Testis (tissue), 3 donors: ENCODE results near the gene NAPSA. TPM values are rescaled to one million over a fixed set of nuclear protein-coding genes. Genes with fewer than 3 reads are reported as not detected.

Experiments
- DNase-seq: peaks from one replicate; pipeline ENCODE4 v3.0.0-alpha.2; 2019
- H3K27ac ChIP-seq, 2 donors: fragments of 200-600 bp; sonication (generic); one replicate each; pipeline ENCODE4 v1.5.1; 2019
- H3K27me3 ChIP-seq: fragments of 200-600 bp; sonication (generic); one replicate; pipeline ENCODE4 v1.5.1; 2019
- H3K36me3 ChIP-seq: fragments of 200-600 bp; sonication (generic); one replicate; pipeline ENCODE4 v1.5.1; 2017; ENCODE audit warnings: low read depth; ENCODE audit errors: missing control alignments
- H3K4me1 ChIP-seq: fragments of 200-600 bp; sonication (generic); one replicate; pipeline ENCODE4 v1.5.1; 2019
- H3K4me3 ChIP-seq, 2 donors: fragments of 200-600 bp; sonication (generic); one replicate each; pipeline ENCODE4 v1.5.1; 2017 to 2019
- H3K9me3 ChIP-seq: fragments of 200-600 bp; sonication (generic); one replicate; pipeline ENCODE4 v1.5.1; 2017
- POLR2A ChIP-seq: fragments of 450-650 bp; IDR thresholded peaks from one replicate; pipeline ENCODE4 v1.6.1; 2017; ENCODE audit warnings: antibody characterized with exemption, mild to moderate bottlenecking, moderate library complexity
- WGBS, 2 donors: methylation state at CpG; one replicate each; pipeline ENCODE4 v1.1.5; 2018; 5-methylcytosine and 5-hydroxymethylcytosine counted together
- intact Hi-C: fragments of 100-400 bp; cut with DNase I; formaldehyde crosslinking; loops from one replicate; pipeline ENCODE4 v1.15.1; 2023; ENCODE audit warnings: low total_unique reads
- polyA plus RNA-seq: library from polyadenylated mRNA; stranded (reverse); fragments of 350-450 nt; fragmentation: Illumina TruSeq; extraction: RNeasy Lipid Tissue Mini Kit (QIAGEN cat#74804); gene quantifications from one replicate; pipeline ENCODE4 v1.2.3, GENCODE V29; 2014; ENCODE audit warnings: low read depth, low replicate concordance; ENCODE audit not compliant: insufficient read depth
- total RNA-seq, 2 donors: library from RNA; depleted of rRNA; stranded (reverse); fragments of >200 nt; gene quantifications; one replicate each; pipeline ENCODE4 v1.2.3, GENCODE V29; 2016
- TF ChIP-seq, protein P1 (sequence below), 3 experiments: fragments of 450-650 bp in 2 of 3; fragments of 200-600 bp in 1 of 3; sonication (generic) in 1 of 3; IDR thresholded peaks; one replicate each; pipeline ENCODE4 v1.5.1; 2016 to 2019; ENCODE audit warnings: antibody characterized with exemption in 3 of 3, mild to moderate bottlenecking in 2 of 3, moderate library complexity in 1 of 3

NAPSA gene
- total and polyA plus RNA-seq, 3 donors from 2014 or later = 1.3 to 11.5 (median 2.0) TPM

DNA sequence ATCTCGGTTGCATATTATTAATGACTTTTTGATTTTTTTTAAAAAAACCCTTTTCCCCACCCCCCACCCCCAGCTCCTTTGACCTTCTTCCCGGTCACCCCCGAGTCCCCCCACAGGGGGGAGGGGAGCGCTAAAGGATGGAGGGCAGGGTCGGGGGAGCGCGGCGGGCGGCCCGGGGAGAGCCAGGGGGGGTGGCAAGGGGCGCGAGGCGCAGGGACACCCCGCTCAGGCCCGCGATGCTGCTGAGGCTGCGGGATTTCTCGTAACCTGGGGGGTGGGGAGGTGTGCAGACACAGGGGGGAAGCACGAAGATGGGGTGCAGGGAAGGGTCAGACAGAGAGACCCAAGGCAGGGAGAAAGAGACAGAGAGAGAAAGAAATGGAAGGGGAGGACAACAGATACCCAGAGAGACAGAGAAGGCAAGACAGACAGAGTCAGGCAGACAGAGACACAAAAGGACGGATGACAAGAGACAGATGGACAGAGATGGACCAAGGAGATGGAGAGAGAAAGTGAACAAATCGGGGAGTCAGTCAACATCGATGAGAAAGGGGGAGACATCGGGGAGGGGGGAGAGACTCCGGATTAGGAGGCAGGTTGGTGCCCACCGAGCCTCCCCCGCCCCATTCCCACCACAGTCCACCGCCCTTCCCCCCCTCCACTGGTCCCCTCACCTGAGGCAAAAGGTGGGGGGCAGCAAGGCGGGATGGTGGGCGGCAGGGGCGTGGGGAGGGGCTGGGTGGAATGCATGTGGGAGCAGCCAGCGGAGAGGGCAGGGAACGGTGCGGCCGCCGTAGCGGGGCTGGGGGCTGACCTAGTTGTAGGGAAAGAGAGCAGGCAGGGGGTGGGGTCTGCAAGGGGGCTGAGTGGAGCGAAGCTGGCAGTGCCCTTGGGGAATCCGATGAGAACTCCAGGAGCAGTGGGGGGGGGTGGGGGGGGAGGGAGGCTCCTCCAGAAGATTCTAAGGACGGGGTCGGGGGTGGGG is 50.4 kb downstream of the NAPSA start:
- Histone ChIP-seq H3K36me3 (no peaks in the 10 kb centered on the region), H3K9me3 (no peaks in the 10 kb centered on the region), H3K27me3 (no peaks in the 10 kb centered on the region), H3K4me1 (no peaks in the 10 kb centered on the region), H3K27ac (no peak overlapping the region), H3K4me3 (no peak overlapping the region)
- intact Hi-C loops = no loop called here
- no peak for TF ChIP-seq POLR2A
- TF ChIP-seq, protein P1, sequence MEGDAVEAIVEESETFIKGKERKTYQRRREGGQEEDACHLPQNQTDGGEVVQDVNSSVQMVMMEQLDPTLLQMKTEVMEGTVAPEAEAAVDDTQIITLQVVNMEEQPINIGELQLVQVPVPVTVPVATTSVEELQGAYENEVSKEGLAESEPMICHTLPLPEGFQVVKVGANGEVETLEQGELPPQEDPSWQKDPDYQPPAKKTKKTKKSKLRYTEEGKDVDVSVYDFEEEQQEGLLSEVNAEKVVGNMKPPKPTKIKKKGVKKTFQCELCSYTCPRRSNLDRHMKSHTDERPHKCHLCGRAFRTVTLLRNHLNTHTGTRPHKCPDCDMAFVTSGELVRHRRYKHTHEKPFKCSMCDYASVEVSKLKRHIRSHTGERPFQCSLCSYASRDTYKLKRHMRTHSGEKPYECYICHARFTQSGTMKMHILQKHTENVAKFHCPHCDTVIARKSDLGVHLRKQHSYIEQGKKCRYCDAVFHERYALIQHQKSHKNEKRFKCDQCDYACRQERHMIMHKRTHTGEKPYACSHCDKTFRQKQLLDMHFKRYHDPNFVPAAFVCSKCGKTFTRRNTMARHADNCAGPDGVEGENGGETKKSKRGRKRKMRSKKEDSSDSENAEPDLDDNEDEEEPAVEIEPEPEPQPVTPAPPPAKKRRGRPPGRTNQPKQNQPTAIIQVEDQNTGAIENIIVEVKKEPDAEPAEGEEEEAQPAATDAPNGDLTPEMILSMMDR (IDR thresholded peaks at IDR 0.05) = no peak
- WGBS, 2 donors = 1 to 2% methylated on average over 21 to 39 of the region's 40 CpGs
- no peak for DNase-seq

DNA sequence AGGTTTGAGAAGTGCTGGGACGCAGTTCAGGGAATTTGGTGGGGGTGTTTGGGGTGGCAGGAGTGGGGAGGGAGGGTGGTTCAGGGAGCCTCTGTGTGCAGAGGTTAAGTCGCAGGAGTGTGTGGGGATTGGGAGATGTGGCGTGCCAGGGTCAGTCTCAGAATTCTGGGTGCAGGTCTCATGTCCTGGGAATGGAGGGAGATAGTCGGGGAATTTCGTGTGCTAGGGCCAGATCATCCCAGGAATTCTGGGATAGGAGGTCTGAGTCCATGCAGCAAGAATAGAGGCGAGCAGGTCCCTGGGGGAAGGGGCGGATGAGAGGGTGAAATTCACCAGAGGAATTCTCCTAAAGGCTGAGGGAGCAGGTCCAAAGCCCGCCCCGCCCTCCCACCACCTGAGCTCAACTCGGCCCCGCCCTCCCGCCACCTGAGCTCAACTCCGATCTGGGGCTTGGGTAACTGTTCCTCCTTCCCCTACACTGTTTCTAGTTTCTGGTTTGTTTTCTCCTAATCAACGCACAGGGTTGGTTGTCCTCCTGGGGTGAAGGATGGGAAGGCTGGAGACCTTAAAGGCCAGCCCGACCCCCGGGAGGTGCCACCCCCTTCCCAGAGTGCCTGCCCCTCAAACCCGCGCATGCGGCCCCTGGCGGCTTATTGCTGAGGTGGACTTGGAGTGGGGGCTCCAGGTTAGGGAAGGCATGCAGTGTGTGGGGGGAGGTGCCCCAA is 51.5 kb downstream of the NAPSA start:
- no peak for DNase-seq
- Histone ChIP-seq H3K27me3 (no peaks in the 10 kb centered on the region), H3K4me3 (no peak overlapping the region)

DNA sequence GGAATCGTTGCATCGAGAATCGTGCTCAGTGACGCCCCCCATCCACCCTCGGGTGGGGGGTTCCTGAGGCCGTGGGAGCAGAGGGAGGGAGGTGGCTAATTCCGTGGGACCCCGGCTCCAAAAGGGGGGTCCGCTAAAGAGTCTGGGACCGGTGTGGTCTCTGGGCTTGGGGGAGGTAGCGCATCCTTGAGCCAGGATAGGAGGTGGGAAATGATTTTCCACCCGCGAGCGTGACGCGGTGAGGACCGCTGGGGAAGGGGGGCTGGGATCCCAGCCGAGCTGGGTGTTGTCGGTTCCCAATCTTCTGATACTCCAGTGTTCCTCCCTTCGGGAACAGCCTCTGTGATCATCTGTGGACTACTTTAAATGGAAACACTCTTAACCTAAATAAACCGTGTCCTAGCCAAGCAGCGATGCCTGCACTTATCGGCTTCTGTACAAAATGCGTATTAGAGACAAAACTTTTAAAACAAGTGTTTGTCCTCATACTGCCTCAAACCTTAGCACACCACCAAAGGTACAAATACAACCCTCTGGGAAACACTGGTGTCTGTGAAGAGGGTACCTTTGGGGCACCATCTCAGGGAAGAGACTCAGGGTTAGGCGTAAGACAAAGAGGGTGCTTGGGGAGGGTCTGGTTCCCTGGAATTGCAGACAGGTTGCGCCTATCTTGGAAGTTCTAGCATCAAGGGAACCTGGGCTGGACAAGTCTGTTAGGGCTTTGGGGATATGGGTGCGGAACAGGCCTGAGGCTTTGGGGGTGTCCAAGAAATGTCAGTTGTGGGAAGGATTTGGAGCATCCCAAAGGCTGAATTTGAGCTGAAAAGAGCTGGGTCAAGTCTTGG is 52.2 kb downstream of the NAPSA start:
- DNase-seq = no peak
- intact Hi-C loops = no loop called here
- Histone ChIP-seq H3K27me3 (no peaks in the 10 kb centered on the region), H3K36me3 (no peaks in the 10 kb centered on the region), H3K9me3 (no peaks in the 10 kb centered on the region), H3K4me1 (no peaks in the 10 kb centered on the region), H3K4me3 (no peak overlapping the region), H3K27ac (no peak overlapping the region)
- TF ChIP-seq POLR2A = no peak
- TF ChIP-seq, protein P1 (IDR thresholded peaks at IDR 0.05) = no peak
- 6 to 7% methylated on average over 27 of the region's 27 CpGs for WGBS, 2 donors

More for the DNA sequence above, 51.5 kb downstream of the NAPSA start:
- TF ChIP-seq POLR2A = no peak
- TF ChIP-seq, protein P1 (IDR thresholded peaks at IDR 0.05) = no peak
- intact Hi-C loops = no loop called here
- H3K4me1 ChIP-seq = no peaks in the 10 kb centered on the region
- H3K9me3 ChIP-seq = no peaks in the 10 kb centered on the region
- no peaks in the 10 kb centered on the region for H3K36me3 ChIP-seq
- H3K27ac ChIP-seq = no peak overlapping the region
- 2 to 3% methylated on average over 20 of the region's 20 CpGs for WGBS, 2 donors

DNA sequence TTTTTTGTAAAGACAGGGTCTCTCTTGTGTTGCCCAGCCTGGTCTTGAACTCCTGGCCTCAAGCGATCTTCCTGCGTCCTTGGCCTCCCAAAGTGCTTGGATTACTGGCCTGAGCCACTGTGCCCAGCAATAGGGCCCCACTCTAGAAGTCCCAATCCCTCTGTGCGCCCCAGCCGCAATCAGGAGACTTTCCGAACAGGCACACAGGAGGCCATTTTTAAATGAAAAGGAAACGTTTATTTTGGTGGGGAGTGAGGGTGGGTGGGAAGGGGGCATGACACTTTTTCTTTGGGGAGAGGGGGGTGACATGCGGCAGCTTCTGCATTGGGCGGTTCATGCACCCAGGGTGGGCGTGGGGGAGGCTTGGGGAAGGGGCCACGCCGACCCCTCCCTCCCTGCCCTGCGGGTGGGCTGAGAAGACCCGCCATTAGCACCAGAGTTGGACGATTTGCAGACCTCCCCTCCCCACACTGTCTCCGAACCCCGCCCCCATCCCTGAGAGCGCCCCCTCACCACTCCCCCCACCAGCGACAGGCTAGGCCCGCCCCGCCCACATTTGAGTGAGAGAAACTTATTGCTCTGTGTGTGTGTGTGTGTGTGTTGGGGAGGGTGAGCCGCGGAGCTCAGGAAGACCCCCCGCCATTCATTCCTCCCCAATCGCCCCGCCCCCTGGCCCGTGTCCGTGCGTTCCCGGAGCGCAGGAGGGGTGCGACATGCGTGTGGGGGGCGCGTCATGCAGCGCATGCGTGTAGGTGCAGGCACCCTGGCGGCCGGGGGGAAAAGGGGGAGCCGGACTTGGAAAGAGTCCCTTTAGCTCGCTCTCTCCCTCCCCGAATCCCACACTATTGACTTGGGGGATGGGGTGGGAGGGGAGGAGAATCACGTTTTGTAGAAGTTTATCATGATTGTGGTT is 53.5 kb downstream of the NAPSA start:
- Histone ChIP-seq H3K27me3 (no peaks in the 10 kb centered on the region), H3K27ac (no peak overlapping the region), H3K36me3 (no peaks in the 10 kb centered on the region), H3K4me3 (peak overlapping the region in 1 of 2 donors; percentile 43), H3K9me3 (no peaks in the 10 kb centered on the region), H3K4me1 (no peaks in the 10 kb centered on the region)
- intact Hi-C loops = no loop called here
- DNase-seq = peak; percentile 29
- TF ChIP-seq POLR2A = no peak
- 1 to 8% methylated on average over 13 to 40 of the region's 42 CpGs for WGBS, 2 donors
